PC-3 (cell line): ENCODE results near the gene AREL1. TPM values are rescaled to one million over a fixed set of nuclear protein-coding genes. Genes with fewer than 3 reads are reported as not detected.

Experiments used
- ATAC-seq: fragments of 200-7000 bp; cut with Tn5 transposase; 2 replicates; pipeline ENCODE4 v1.9.1; 2020; ENCODE audit warnings: mild to moderate bottlenecking, moderate library complexity
- BruUV-seq: library from RNA; stranded (reverse); fragments of 400-500 nt; replicated peaks from 2 replicates; lab custom pipeline; 2021; lab: Mats Ljungman, UMichigan
- CTCF ChIA-PET: fragments of 300-600 bp; sonication (Branson Sonifier 250); formaldehyde crosslinking; loops from one replicate; lab custom pipeline; 2022; ENCODE audit warnings: antibody characterized with exemption; lab: Charles Lee
- POLR2A ChIA-PET: fragments of 300-600 bp; sonication (Branson Sonifier 250); formaldehyde crosslinking; loops from one replicate; lab custom pipeline; 2022; ENCODE audit warnings: antibody characterized with exemption; ENCODE audit not compliant: unreplicated experiment; lab: Charles Lee
- DNase-seq: peaks from one replicate; pipeline ENCODE4 v3.0.0-alpha.2; 2015
- H2AFZ ChIP-seq: fragments of 300-600 bp; sonication (generic); 2 replicates; pipeline ENCODE4 v1.6.0; 2016; ENCODE audit warnings: antibody characterized with exemption, low read length
- H3F3A ChIP-seq: fragments of 300-600 bp; sonication (generic); one replicate; pipeline ENCODE4 v1.6.0; 2017; ENCODE audit warnings: antibody characterized with exemption, low read length, control low read depth, mild to moderate bottlenecking; ENCODE audit not compliant: unreplicated experiment
- H3K27ac ChIP-seq: fragments of 300-600 bp; sonication (generic); 2 replicates; pipeline ENCODE4 v1.5.1; 2016; ENCODE audit warnings: mild to moderate bottlenecking, low read length
- H3K27me3 ChIP-seq: fragments of 300-600 bp; sonication (generic); 2 replicates; pipeline ENCODE4 v1.6.1; 2016; ENCODE audit warnings: low read length, mixed read lengths
- H3K36me3 ChIP-seq: fragments of 300-600 bp; sonication (generic); 2 replicates; pipeline ENCODE4 v1.6.1; 2016; ENCODE audit warnings: low read depth, mixed run types, low read length, mixed read lengths
- H3K4me1 ChIP-seq: fragments of 300-600 bp; sonication (generic); 2 replicates; pipeline ENCODE4 v1.5.1; 2016; ENCODE audit warnings: low read length; ENCODE audit not compliant: insufficient read depth
- H3K4me2 ChIP-seq: fragments of 300-600 bp; sonication (generic); 2 replicates; pipeline ENCODE4 v1.6.0; 2016; ENCODE audit warnings: low read length
- H3K4me3 ChIP-seq: fragments of 300-600 bp; sonication (generic); 2 replicates; pipeline ENCODE4 v1.5.1; 2016; ENCODE audit warnings: mild to moderate bottlenecking, low read length, mixed read lengths
- H3K79me2 ChIP-seq: fragments of 300-600 bp; sonication (generic); 2 replicates; pipeline ENCODE4 v1.6.1; 2017; ENCODE audit warnings: low read length, mixed read lengths
- H3K9ac ChIP-seq: fragments of 300-600 bp; sonication (generic); 2 replicates; pipeline ENCODE4 v1.6.0; 2016; ENCODE audit warnings: mild to moderate bottlenecking, low read length
- H3K9me2 ChIP-seq: fragments of 300-600 bp; sonication (generic); replicated peaks from 2 replicates; pipeline ENCODE4 v1.6.1; 2016; ENCODE audit warnings: mixed run types, low read length, mixed read lengths
- H3K9me3 ChIP-seq: fragments of 300-600 bp; sonication (generic); 2 replicates; pipeline ENCODE4 v1.6.1; 2016; ENCODE audit warnings: low read length, mixed read lengths
- H4K20me1 ChIP-seq: fragments of 300-600 bp; sonication (generic); 2 replicates; pipeline ENCODE4 v1.6.1; 2016; ENCODE audit warnings: low read length, mixed read lengths
- EZH2 ChIP-seq: fragments of 300-600 bp; sonication (generic); IDR thresholded peaks from one replicate; pipeline ENCODE4 v1.6.1; 2017; ENCODE audit warnings: antibody characterized with exemption, mild to moderate bottlenecking, low read length; ENCODE audit not compliant: unreplicated experiment
- EZH2phosphoT487 ChIP-seq: fragments of 300-600 bp; sonication (generic); IDR thresholded peaks from 2 replicates; pipeline ENCODE4 v1.6.1; 2018; ENCODE audit warnings: mild to moderate bottlenecking, antibody characterized with exemption, low read length, borderline replicate concordance
- intact Hi-C: fragments of 100-400 bp; cut with micrococcal nuclease; formaldehyde crosslinking; loops from 2 replicates; pipeline ENCODE4 v1.9.0; 2023
- total RNA-seq: library from RNA; depleted of rRNA; stranded (reverse); fragments of >200 nt; gene quantifications from 2 replicates; pipeline ENCODE4 v1.2.3, GENCODE V29; 2014
- TF ChIP-seq, protein P1 (sequence below): fragments of 300-600 bp; sonication (generic); conservative IDR thresholded peaks from 2 replicates; pipeline ENCODE4 v1.5.1; 2017; ENCODE audit warnings: antibody characterized with exemption, low read depth, mild to moderate bottlenecking, low read length

AREL1 gene
- total RNA-seq, 1 experiment from 2014 or later = 32.1 TPM

DNA sequence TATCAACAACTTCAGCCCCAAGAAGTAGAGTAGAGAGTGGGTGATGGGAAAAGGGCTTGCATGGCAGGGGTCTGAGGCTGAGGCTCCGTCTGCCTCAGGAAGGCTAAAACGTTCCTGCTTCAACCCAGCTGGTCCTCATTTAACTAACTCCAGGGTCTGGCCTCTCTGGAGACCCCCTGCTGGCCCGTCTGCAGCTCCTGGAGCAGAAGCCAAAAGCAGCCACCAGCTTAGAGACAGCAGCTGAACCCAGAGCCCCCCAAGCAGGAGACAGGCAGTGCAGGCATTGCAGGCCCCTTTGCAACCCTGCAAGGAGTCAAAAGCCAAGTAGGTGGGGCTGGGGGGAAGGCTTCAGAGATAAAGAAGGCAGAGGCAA, 75.7 kb downstream of the AREL1 start:
- ChIA-PET CTCF (no interaction called here), POLR2A (no interaction called here)
- no peak for DNase-seq
- no peak overlapping the region for H3K4me2 ChIP-seq
- no peaks in the 10 kb centered on the region for H3K79me2 ChIP-seq
- no TSS peak for BruUV-seq
- H3F3A ChIP-seq = no peaks in the 10 kb centered on the region
- no peaks in the 10 kb centered on the region for H3K9me2 ChIP-seq
- TF ChIP-seq, protein P1, sequence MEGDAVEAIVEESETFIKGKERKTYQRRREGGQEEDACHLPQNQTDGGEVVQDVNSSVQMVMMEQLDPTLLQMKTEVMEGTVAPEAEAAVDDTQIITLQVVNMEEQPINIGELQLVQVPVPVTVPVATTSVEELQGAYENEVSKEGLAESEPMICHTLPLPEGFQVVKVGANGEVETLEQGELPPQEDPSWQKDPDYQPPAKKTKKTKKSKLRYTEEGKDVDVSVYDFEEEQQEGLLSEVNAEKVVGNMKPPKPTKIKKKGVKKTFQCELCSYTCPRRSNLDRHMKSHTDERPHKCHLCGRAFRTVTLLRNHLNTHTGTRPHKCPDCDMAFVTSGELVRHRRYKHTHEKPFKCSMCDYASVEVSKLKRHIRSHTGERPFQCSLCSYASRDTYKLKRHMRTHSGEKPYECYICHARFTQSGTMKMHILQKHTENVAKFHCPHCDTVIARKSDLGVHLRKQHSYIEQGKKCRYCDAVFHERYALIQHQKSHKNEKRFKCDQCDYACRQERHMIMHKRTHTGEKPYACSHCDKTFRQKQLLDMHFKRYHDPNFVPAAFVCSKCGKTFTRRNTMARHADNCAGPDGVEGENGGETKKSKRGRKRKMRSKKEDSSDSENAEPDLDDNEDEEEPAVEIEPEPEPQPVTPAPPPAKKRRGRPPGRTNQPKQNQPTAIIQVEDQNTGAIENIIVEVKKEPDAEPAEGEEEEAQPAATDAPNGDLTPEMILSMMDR = no peak
- TF ChIP-seq EZH2 (no peak), EZH2phosphoT487 (no peak)
- H3K9ac ChIP-seq = no peak overlapping the region
- ATAC-seq = no peak
- H3K27ac ChIP-seq = no peak overlapping the region
- H3K27me3 ChIP-seq = no peaks in the 10 kb centered on the region
- intact Hi-C loops = no loop called here
- H3K36me3 ChIP-seq = no peaks in the 10 kb centered on the region
- peaks cover 7% of the 10 kb centered on the region; the same call in 1 of the 2 replicates for H3K4me1 ChIP-seq
- H4K20me1 ChIP-seq = no peaks in the 10 kb centered on the region
- H3K9me3 ChIP-seq = no peaks in the 10 kb centered on the region
- H2AFZ ChIP-seq = no peak overlapping the region
- no peak overlapping the region for H3K4me3 ChIP-seq

DNA sequence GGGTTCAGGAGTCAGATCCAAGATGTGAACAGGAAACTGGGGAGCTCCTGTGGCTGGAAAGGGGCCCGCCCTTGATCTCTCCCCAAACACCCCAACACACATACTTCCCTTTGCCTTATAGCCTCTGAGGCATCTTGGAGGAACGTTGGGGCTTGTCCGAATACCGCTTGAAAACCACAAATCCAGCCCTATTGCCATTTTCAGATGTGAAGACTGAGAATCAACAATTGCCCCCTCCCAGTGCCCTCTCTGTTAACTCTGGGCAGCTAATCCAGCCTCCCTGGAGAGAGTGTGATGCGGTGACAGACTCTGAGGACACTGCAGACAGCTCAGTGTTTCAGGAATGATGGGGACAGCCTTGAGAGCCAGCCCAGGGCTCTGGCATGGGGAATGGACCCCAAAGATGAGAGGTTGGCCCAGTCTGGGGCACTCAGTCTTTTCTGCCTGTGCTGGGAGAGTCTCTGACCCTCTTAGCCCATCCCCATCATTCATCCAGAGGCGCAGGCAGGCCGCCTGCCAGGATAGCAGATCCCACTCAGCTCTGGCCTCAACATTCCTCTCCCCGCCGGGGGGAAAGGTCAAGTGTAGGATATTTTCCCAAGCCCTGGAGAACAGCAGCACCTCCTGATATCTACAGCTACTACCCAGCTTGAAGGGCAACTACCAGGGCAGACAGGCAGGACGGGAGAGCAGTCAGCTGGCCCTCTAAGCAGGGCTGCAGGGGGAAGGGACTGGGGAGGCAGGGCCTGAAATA, 76.3 kb downstream of the AREL1 start:
- no TSS peak for BruUV-seq
- no peaks in the 10 kb centered on the region for H3K9me3 ChIP-seq
- H2AFZ ChIP-seq = no peak overlapping the region
- no peaks in the 10 kb centered on the region for H3K36me3 ChIP-seq
- TF ChIP-seq EZH2phosphoT487 = no peak
- TF ChIP-seq, protein P1 = no peak
- no peak for TF ChIP-seq EZH2
- peaks cover 7% of the 10 kb centered on the region; the same call in 1 of the 2 replicates for H3K4me1 ChIP-seq
- intact Hi-C loops = no loop called here
- no peak overlapping the region for H3K4me3 ChIP-seq
- no peaks in the 10 kb centered on the region for H3F3A ChIP-seq
- no peaks in the 10 kb centered on the region for H3K9me2 ChIP-seq
- ATAC-seq = no peak
- no peak for DNase-seq
- no peaks in the 10 kb centered on the region for H3K27me3 ChIP-seq
- CTCF ChIA-PET = interaction anchor here (0.6 kb wide), 1 partner anchor 134 kb away, joined by 4 read pairs; no protein-coding TSS in a partner anchor
- H3K9ac ChIP-seq = no peak overlapping the region
- POLR2A ChIA-PET = no interaction called here
- no peak overlapping the region for H3K4me2 ChIP-seq
- H3K79me2 ChIP-seq = no peaks in the 10 kb centered on the region
- H4K20me1 ChIP-seq = no peaks in the 10 kb centered on the region
- H3K27ac ChIP-seq = no peak overlapping the region

DNA sequence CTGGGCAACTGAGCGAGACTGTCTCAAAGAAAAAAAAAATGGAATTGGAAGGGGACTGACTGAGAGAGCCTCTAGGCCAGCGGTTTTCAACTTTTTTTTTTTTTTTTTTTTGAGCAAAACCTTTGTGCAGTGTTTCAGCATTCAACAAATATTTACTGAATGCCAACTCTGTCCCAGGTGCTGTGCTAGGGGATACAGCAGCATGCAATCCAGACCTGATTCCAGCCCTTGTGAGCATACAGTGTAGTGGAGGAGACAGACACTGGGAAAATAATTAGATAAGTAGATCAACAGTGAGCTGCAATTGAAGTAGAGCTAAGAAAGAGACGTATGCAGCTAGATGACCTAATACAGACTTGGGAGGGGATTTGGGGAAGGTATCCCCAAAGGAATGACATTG, 77.0 kb downstream of the AREL1 start:
- no TSS peak for BruUV-seq
- ChIA-PET POLR2A (no interaction called here), CTCF (interaction anchor here (0.6 kb wide), 1 partner anchor 133 kb away, joined by 4 read pairs; no protein-coding TSS in a partner anchor)
- Histone ChIP-seq H3K27me3 (no peaks in the 10 kb centered on the region), H2AFZ (no peak overlapping the region), H4K20me1 (no peaks in the 10 kb centered on the region), H3K27ac (no peak overlapping the region), H3K4me1 (peaks cover 7% of the 10 kb centered on the region; the same call in 1 of the 2 replicates), H3K9me2 (no peaks in the 10 kb centered on the region), H3K79me2 (no peaks in the 10 kb centered on the region), H3K9me3 (no peaks in the 10 kb centered on the region), H3K9ac (no peak overlapping the region), H3F3A (no peaks in the 10 kb centered on the region), H3K4me2 (no peak overlapping the region), H3K36me3 (no peaks in the 10 kb centered on the region), H3K4me3 (no peak overlapping the region)
- intact Hi-C loops = no loop called here
- DNase-seq (no peak), ATAC-seq (no peak)
- TF ChIP-seq EZH2phosphoT487 (no peak), EZH2 (no peak)
- TF ChIP-seq, protein P1 = no peak
